Activated CD4-positive, alpha-beta T cell treated with anti-CD3 and anti-CD28 coated beads for 24 hours (primary cell): ENCODE measurements around the gene BEX3.

ENCODE experiments used
- DNase-seq, 2 donors: peaks; one replicate each; pipeline ENCODE4 v3.0.0-alpha.2; 2020; ENCODE audit warnings: low read depth in 2 of 2

The BEX3 gene

DNA sequence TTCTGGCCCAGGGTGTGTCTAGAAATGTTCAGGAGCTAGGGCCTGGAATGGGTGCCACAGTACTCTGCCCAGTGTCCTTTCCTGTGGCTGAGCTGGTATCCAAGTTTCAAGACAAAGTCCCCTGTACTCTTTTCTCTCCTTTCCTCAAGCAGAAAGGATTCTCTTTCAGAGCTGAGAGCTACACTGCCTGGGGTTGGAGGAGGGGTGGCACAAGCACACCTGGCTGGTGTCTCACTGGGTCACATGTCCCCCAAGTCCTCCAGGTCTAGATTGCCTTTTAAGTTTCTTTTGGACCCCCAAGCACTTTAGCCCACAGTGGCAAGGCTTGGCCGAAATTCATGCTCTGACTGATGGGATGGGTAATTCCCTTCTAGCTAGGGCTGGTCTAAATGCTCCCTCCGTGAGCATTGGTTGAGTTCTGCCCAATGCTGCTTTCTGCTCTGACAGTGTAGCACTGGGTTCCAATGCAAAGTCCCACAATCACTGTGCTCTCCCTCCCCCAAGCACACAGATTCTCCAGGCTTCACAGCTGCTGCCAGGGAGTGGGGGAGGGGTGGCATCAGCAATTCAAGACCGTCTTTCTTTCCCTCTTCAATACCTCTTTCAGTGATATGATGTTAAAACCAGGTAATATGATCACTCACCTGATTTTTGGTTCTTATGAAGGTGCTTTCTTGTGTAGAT lies 47.8 kb downstream of the BEX3 start:
- no peak for DNase-seq
